Cerebellar nuclear complex (tissue), 1 donor: Measurements from ENCODE around the gene P2RY11.

Experiments used
- DNase-seq, 2 experiments: peaks; one replicate each; lab custom pipeline; 2025; lab: John Stamatoyannopoulos, UW

Gene P2RY11

GRCh38 chr19:10141479-10141878, 30.0 kb downstream of the P2RY11 start:
- DNase-seq: no peak

- DNase-seq: no peak
Measured at GRCh38 chr19:10141973-10142372, 30.5 kb downstream of the P2RY11 start.

- DNase-seq: no peak
Measured at GRCh38 chr19:10142701-10143375, 31.3 kb downstream of the P2RY11 start.

- no peak for DNase-seq
Measured at GRCh38 chr19:10143681-10144080, 32.2 kb downstream of the P2RY11 start.

GRCh38 chr19:10144361-10144760, 32.9 kb downstream of the P2RY11 start:
- DNase-seq: no peak

- no peak for DNase-seq
Measured at GRCh38 chr19:10145031-10145430, 33.5 kb downstream of the P2RY11 start.

GRCh38 chr19:10146142-10146541, 34.6 kb downstream of the P2RY11 start:
- no peak for DNase-seq

GRCh38 chr19:10149427-10149826, 37.9 kb downstream of the P2RY11 start:
- no peak for DNase-seq

GRCh38 chr19:10151521-10151920, 40.0 kb downstream of the P2RY11 start:
- peak; percentile 54 to 69 for DNase-seq

- DNase-seq: no peak
Measured at GRCh38 chr19:10152100-10152499, 40.6 kb downstream of the P2RY11 start.

GRCh38 chr19:10155839-10156238, 44.3 kb downstream of the P2RY11 start:
- DNase-seq: no peak

GRCh38 chr19:10158071-10158470, 46.6 kb downstream of the P2RY11 start:
- no peak for DNase-seq

- DNase-seq: no peak
Measured at GRCh38 chr19:10158485-10158884, 47.0 kb downstream of the P2RY11 start.

- DNase-seq: no peak
Measured at GRCh38 chr19:10159610-10160009, 48.1 kb downstream of the P2RY11 start.

- no peak for DNase-seq
Measured at GRCh38 chr19:10163536-10163935, 52.0 kb downstream of the P2RY11 start.
